HFFc6 (cell line): ENCODE data around the gene SH3PXD2A. TPM values are rescaled to one million over a fixed set of nuclear protein-coding genes. Genes with fewer than 3 reads are reported as not detected.
"Not testable (repeated sequence)": the region's sequence is repeated elsewhere in the genome, so short reads cannot be mapped to it uniquely, and the experiment has no call there.

Source experiments
- DNase-seq: peaks from one replicate; pipeline ENCODE4 v3.0.0-alpha.2; 2018
- H3K27ac Mint-ChIP-seq: 2 replicates; pipeline ENCODE4 v1.8.0; 2020; ENCODE audit warnings: mild to moderate bottlenecking, mixed read lengths
- H3K27me3 Mint-ChIP-seq: 2 replicates; pipeline ENCODE4 v1.8.0; 2021; ENCODE audit warnings: mild to moderate bottlenecking, moderate library complexity, mixed read lengths; ENCODE audit not compliant: insufficient read depth
- H3K36me3 Mint-ChIP-seq: 2 replicates; pipeline ENCODE4 v1.8.0; 2021; ENCODE audit warnings: low read depth, mixed read lengths
- H3K4me1 Mint-ChIP-seq: 2 replicates; pipeline ENCODE4 v1.8.0; 2020; ENCODE audit warnings: low read depth, mixed read lengths
- H3K4me3 Mint-ChIP-seq: 2 replicates; pipeline ENCODE4 v1.8.0; 2020; ENCODE audit warnings: mild to moderate bottlenecking, moderate library complexity, mixed read lengths
- H3K9me3 Mint-ChIP-seq: 2 replicates; pipeline ENCODE4 v1.8.0; 2020; ENCODE audit warnings: mild to moderate bottlenecking, mixed read lengths
- CTCF ChIP-seq: fragments of 200-600 bp; sonication (generic); IDR thresholded peaks from 2 replicates; pipeline ENCODE4 v1.5.0; 2021; ENCODE audit warnings: antibody characterized with exemption, mild to moderate bottlenecking
- total RNA-seq, 6 experiments: library from RNA; stranded (reverse); fragmentation: NEBNext Ultra II Directional; extraction: Animal tissue kit (Norgen Biotek cat#: 25700); gene quantifications; 2 replicates in 1 of 6; 3 replicates in 5 of 6; pipeline ENCODE4 v1.2.3, GENCODE V29; 2021

The SH3PXD2A gene
- total RNA-seq, 6 experiments from 2014 or later = 75.5 to 113 (median 81.1) TPM

- Mint-ChIP-seq H3K4me1 (peaks cover 88% of the 10 kb centered on the region), H3K36me3 (no peaks in the 10 kb centered on the region), H3K27ac (peak overlapping the region; percentile 99)
Measured at GRCh38 chr10:103849212-103849877, 6.0 kb downstream of the SH3PXD2A start.

GRCh38 chr10:103847909-103848468 lies 7.4 kb downstream of the SH3PXD2A start:
- DNase-seq = no peak
- H3K36me3 Mint-ChIP-seq = no peaks in the 10 kb centered on the region
- H3K9me3 Mint-ChIP-seq = no peaks in the 10 kb centered on the region
- H3K27me3 Mint-ChIP-seq = peaks cover 2% of the 10 kb centered on the region
- H3K27ac Mint-ChIP-seq = no peak overlapping the region; the same call in 1 of the 2 replicates
- H3K4me3 Mint-ChIP-seq = no peak overlapping the region
- H3K4me1 Mint-ChIP-seq = peaks cover 88% of the 10 kb centered on the region
- TF ChIP-seq CTCF = peak; percentile 68

More at GRCh38 chr10:103849212-103849877, 6.0 kb downstream of the SH3PXD2A start:
- Mint-ChIP-seq H3K27me3 (no peaks in the 10 kb centered on the region; the same call in none of the 2 replicates), H3K9me3 (no peaks in the 10 kb centered on the region), H3K4me3 (peak overlapping the region; percentile 97)
- DNase-seq = no peak
- TF ChIP-seq CTCF = no peak

- Mint-ChIP-seq H3K27me3 (peaks cover 2% of the 10 kb centered on the region), H3K4me1 (peaks cover 88% of the 10 kb centered on the region), H3K4me3 (no peak overlapping the region), H3K27ac (no peak overlapping the region), H3K9me3 (no peaks in the 10 kb centered on the region), H3K36me3 (peaks cover 4% of the 10 kb centered on the region; the same call in 1 of the 2 replicates)
- no peak for TF ChIP-seq CTCF
- DNase-seq = no peak
Measured at GRCh38 chr10:103847346-103847745, 8.0 kb downstream of the SH3PXD2A start.

- peak overlapping the region; percentile 61 for H3K27ac Mint-ChIP-seq
Measured at GRCh38 chr10:103845972-103846371, 9.4 kb downstream of the SH3PXD2A start.

GRCh38 chr10:103845346-103845745 lies 10.0 kb downstream of the SH3PXD2A start:
- not testable (repeated sequence) for H3K36me3 Mint-ChIP-seq, H3K27me3 Mint-ChIP-seq, H3K4me3 Mint-ChIP-seq, H3K9me3 Mint-ChIP-seq, DNase-seq
- H3K27ac Mint-ChIP-seq = peak overlapping the region; percentile 61
- H3K4me1 Mint-ChIP-seq = peaks cover 69% of the 10 kb centered on the region

More at GRCh38 chr10:103845972-103846371, 9.4 kb downstream of the SH3PXD2A start:
- Mint-ChIP-seq H3K4me3 (no peak overlapping the region), H3K9me3 (no peaks in the 10 kb centered on the region), H3K36me3 (peaks cover 4% of the 10 kb centered on the region; the same call in 1 of the 2 replicates), H3K27me3 (peaks cover 2% of the 10 kb centered on the region), H3K4me1 (peaks cover 76% of the 10 kb centered on the region)
- no peak for TF ChIP-seq CTCF
- DNase-seq = no peak
